ENCODE measurements around the gene SERINC1.

Gene SERINC1

GRCh38 chr6:122449069-122449468, 22.5 kb downstream of the SERINC1 start:
- no peak for DNase-seq
- in situ Hi-C loops (cut with HindIII; ENCODE audit: low pct_ligation_motif_present, low pct_unique_long_range_greater_than_20kb, low sequenced_read_pairs), result no loop called here

GRCh38 chr6:122445274-122445673, 26.3 kb downstream of the SERINC1 start:
- no peak for DNase-seq
- in situ Hi-C loops (cut with HindIII; ENCODE audit: low pct_ligation_motif_present, low pct_unique_long_range_greater_than_20kb, low sequenced_read_pairs), result no loop called here

GRCh38 chr6:122438975-122439374, 32.6 kb downstream of the SERINC1 start:
- no peak for DNase-seq
- in situ Hi-C loops (cut with HindIII; ENCODE audit: low pct_ligation_motif_present, low pct_unique_long_range_greater_than_20kb, low sequenced_read_pairs), result no loop called here

- no peak for DNase-seq
- in situ Hi-C loops (cut with HindIII; ENCODE audit: low pct_ligation_motif_present, low pct_unique_long_range_greater_than_20kb, low sequenced_read_pairs), result no loop called here
Observed at GRCh38 chr6:122432816-122433215, 38.8 kb downstream of the SERINC1 start.

- in situ Hi-C loops (cut with HindIII; ENCODE audit: low pct_ligation_motif_present, low pct_unique_long_range_greater_than_20kb, low sequenced_read_pairs), result no loop called here
- DNase-seq, result no peak
Observed at GRCh38 chr6:122431780-122432179, 39.8 kb downstream of the SERINC1 start.

- DNase-seq, result no peak
- in situ Hi-C loops (cut with HindIII; ENCODE audit: low pct_ligation_motif_present, low pct_unique_long_range_greater_than_20kb, low sequenced_read_pairs), result no loop called here
Observed at GRCh38 chr6:122429323-122429722, 42.3 kb downstream of the SERINC1 start.

GRCh38 chr6:122428781-122429180, 42.8 kb downstream of the SERINC1 start:
- no peak for DNase-seq
- in situ Hi-C loops (cut with HindIII; ENCODE audit: low pct_ligation_motif_present, low pct_unique_long_range_greater_than_20kb, low sequenced_read_pairs), result no loop called here

GRCh38 chr6:122426597-122426996, 45.0 kb downstream of the SERINC1 start:
- in situ Hi-C loops (cut with HindIII; ENCODE audit: low pct_ligation_motif_present, low pct_unique_long_range_greater_than_20kb, low sequenced_read_pairs), result no loop called here
- DNase-seq, result no peak

GRCh38 chr6:122423734-122424133, 47.9 kb downstream of the SERINC1 start:
- in situ Hi-C loops (cut with HindIII; ENCODE audit: low pct_ligation_motif_present, low pct_unique_long_range_greater_than_20kb, low sequenced_read_pairs), result no loop called here
- no peak for DNase-seq

- in situ Hi-C loops (cut with HindIII; ENCODE audit: low pct_ligation_motif_present, low pct_unique_long_range_greater_than_20kb, low sequenced_read_pairs), result no loop called here
- DNase-seq, result no peak
Observed at GRCh38 chr6:122422614-122423267, 48.9 kb downstream of the SERINC1 start.

GRCh38 chr6:122422003-122422402, 49.6 kb downstream of the SERINC1 start:
- no peak for DNase-seq
- in situ Hi-C loops (cut with HindIII; ENCODE audit: low pct_ligation_motif_present, low pct_unique_long_range_greater_than_20kb, low sequenced_read_pairs), result no loop called here

GRCh38 chr6:122416825-122417224, 54.8 kb downstream of the SERINC1 start:
- DNase-seq, result no peak
- in situ Hi-C loops (cut with HindIII; ENCODE audit: low pct_ligation_motif_present, low pct_unique_long_range_greater_than_20kb, low sequenced_read_pairs), result no loop called here

- DNase-seq, result no peak
- in situ Hi-C loops (cut with HindIII; ENCODE audit: low pct_ligation_motif_present, low pct_unique_long_range_greater_than_20kb, low sequenced_read_pairs), result no loop called here
Observed at GRCh38 chr6:122412001-122412400, 59.6 kb downstream of the SERINC1 start.

- DNase-seq, result no peak
- in situ Hi-C loops (cut with HindIII; ENCODE audit: low pct_ligation_motif_present, low pct_unique_long_range_greater_than_20kb, low sequenced_read_pairs), result no loop called here
Observed at GRCh38 chr6:122408702-122409458, 62.7 kb downstream of the SERINC1 start.

GRCh38 chr6:122408240-122408639, 63.4 kb downstream of the SERINC1 start:
- DNase-seq, result no peak
- in situ Hi-C loops (cut with HindIII; ENCODE audit: low pct_ligation_motif_present, low pct_unique_long_range_greater_than_20kb, low sequenced_read_pairs), result no loop called here

GRCh38 chr6:122407712-122408111, 63.9 kb downstream of the SERINC1 start:
- in situ Hi-C loops (cut with HindIII; ENCODE audit: low pct_ligation_motif_present, low pct_unique_long_range_greater_than_20kb, low sequenced_read_pairs), result no loop called here
- DNase-seq, result no peak

GRCh38 chr6:122406187-122406586, 65.4 kb downstream of the SERINC1 start:
- no peak for DNase-seq
- in situ Hi-C loops (cut with HindIII; ENCODE audit: low pct_ligation_motif_present, low pct_unique_long_range_greater_than_20kb, low sequenced_read_pairs), result no loop called here

GRCh38 chr6:122405417-122405816, 66.2 kb downstream of the SERINC1 start:
- in situ Hi-C loops (cut with HindIII; ENCODE audit: low pct_ligation_motif_present, low pct_unique_long_range_greater_than_20kb, low sequenced_read_pairs), result no loop called here
- peak; percentile 11 for DNase-seq

GRCh38 chr6:122404444-122404843, 67.2 kb downstream of the SERINC1 start:
- in situ Hi-C loops (cut with HindIII; ENCODE audit: low pct_ligation_motif_present, low pct_unique_long_range_greater_than_20kb, low sequenced_read_pairs), result no loop called here
- no peak for DNase-seq

- DNase-seq, result no peak
- in situ Hi-C loops (cut with HindIII; ENCODE audit: low pct_ligation_motif_present, low pct_unique_long_range_greater_than_20kb, low sequenced_read_pairs), result no loop called here
Observed at GRCh38 chr6:122401104-122401503, 70.5 kb downstream of the SERINC1 start.

Measured in ACHN (cell line).